Measurements from ENCODE around the gene SPATA32.

DNA sequence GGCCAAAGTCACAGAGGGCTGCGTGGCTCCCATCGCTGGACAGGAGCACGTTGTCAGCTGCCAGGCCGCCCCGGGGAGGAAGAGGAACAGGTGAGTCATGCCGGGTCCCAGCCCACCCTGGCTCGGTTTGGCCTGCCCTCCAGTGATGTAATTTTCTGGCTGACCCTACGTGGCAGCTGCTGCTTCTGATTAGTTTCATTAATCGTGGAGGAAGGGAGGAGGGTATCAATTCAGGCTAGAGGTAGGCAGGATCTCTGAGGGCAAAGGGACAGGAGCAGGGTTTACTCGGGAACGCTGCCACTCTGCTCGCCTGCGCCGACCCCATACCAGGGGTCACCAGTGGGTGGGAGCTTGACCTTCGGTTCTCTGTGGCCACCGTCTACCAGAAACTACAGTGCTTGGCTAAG lies 11.7 kb upstream of the SPATA32 start:
- TF ChIP-seq, protein P1, sequence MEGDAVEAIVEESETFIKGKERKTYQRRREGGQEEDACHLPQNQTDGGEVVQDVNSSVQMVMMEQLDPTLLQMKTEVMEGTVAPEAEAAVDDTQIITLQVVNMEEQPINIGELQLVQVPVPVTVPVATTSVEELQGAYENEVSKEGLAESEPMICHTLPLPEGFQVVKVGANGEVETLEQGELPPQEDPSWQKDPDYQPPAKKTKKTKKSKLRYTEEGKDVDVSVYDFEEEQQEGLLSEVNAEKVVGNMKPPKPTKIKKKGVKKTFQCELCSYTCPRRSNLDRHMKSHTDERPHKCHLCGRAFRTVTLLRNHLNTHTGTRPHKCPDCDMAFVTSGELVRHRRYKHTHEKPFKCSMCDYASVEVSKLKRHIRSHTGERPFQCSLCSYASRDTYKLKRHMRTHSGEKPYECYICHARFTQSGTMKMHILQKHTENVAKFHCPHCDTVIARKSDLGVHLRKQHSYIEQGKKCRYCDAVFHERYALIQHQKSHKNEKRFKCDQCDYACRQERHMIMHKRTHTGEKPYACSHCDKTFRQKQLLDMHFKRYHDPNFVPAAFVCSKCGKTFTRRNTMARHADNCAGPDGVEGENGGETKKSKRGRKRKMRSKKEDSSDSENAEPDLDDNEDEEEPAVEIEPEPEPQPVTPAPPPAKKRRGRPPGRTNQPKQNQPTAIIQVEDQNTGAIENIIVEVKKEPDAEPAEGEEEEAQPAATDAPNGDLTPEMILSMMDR (IDR thresholded peaks at IDR 0.05) = no peak
- TF ChIP-seq POLR2A (IDR thresholded peaks at IDR 0.05) = no peak
